ENCODE measurements around the gene ELMO1. TPM values are rescaled to one million over a fixed set of nuclear protein-coding genes. Genes with fewer than 3 reads are reported as not detected.
A peak's percentile ranks its signal among the peaks of the same experiment; 100 is the strongest.

ELMO1 gene
- total and polyA plus RNA-seq, 2 of the 13 experiments (the other 11 are each of a cell fraction or from before 2014, with no cell fraction given), result 0.11 to 0.17 TPM

DNA sequence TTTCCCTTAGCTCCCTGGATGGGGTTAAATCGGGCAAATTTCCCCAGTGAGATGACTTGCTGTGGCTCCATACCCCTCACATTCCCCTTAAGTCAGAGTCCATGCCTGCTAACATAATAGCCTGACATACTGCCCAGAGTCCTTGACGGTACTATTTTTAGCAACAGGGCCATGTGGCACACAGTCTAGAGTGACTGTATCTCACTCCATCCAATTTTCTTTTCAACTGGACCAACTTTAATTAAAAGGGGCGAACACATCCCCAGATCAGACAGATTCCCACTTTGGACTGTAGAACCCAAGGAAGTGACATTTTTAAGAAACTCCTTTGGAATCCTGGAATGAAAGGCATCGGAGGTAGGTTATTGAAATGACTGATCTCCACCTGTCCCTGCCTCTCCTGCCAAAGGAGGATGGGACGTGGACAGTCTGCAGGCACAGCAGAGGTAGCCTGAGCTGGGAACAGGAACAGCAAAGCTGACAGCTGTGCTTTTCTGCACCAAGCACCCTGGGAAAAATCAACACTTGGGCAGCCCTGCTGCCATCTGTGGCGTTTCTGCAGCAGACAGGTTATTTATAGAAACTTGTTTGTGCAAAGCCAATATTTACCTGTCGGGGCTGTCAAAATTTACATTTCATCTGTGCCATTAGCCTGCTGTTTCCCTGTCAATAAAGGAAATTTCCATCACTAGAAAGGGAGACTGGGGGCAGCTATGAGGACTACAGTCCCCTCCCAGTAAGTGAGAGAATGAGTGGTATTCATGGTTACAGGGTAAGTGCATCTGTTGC lies 502.9 kb downstream of the ELMO1 start (continued):
- TF ChIP-seq, protein P1, sequence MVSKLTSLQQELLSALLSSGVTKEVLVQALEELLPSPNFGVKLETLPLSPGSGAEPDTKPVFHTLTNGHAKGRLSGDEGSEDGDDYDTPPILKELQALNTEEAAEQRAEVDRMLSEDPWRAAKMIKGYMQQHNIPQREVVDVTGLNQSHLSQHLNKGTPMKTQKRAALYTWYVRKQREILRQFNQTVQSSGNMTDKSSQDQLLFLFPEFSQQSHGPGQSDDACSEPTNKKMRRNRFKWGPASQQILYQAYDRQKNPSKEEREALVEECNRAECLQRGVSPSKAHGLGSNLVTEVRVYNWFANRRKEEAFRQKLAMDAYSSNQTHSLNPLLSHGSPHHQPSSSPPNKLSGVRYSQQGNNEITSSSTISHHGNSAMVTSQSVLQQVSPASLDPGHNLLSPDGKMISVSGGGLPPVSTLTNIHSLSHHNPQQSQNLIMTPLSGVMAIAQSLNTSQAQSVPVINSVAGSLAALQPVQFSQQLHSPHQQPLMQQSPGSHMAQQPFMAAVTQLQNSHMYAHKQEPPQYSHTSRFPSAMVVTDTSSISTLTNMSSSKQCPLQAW (CRISPR knock-in tag; IDR thresholded peaks at IDR 0.05), result peak; percentile 89
- peak; percentile 84 for TF ChIP-seq HHEX (CRISPR knock-in tag; IDR thresholded peaks at IDR 0.05)
- TF ChIP-seq, protein P2, sequence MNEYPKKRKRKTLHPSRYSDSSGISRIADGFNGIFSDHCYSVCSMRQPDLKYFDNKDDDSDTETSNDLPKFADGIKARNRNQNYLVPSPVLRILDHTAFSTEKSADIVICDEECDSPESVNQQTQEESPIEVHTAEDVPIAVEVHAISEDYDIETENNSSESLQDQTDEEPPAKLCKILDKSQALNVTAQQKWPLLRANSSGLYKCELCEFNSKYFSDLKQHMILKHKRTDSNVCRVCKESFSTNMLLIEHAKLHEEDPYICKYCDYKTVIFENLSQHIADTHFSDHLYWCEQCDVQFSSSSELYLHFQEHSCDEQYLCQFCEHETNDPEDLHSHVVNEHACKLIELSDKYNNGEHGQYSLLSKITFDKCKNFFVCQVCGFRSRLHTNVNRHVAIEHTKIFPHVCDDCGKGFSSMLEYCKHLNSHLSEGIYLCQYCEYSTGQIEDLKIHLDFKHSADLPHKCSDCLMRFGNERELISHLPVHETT (CRISPR knock-in tag; conservative IDR thresholded peaks at IDR 0.05), result no peak
- TF ChIP-seq ZNF75D (CRISPR knock-in tag; IDR thresholded peaks at IDR 0.05; ENCODE audit: borderline replicate concordance), result no peak
- TF ChIP-seq GATAD1 (CRISPR knock-in tag; IDR thresholded peaks at IDR 0.05), result peak; percentile 55
- peak; percentile 89 for TF ChIP-seq MED1 (CRISPR knock-in tag; IDR thresholded peaks at IDR 0.05)
- no peak for TF ChIP-seq SMAD1 (CRISPR knock-in tag; IDR thresholded peaks at IDR 0.05; ENCODE audit: borderline replicate concordance, low read depth)
- TF ChIP-seq NFE2 (CRISPR knock-in tag; IDR thresholded peaks at IDR 0.05), result no peak
- peak; percentile 29; the same call in 1 of the 2 replicates for TF ChIP-seq ZKSCAN1 (IDR thresholded peaks at IDR 0.05; ENCODE audit: low read length)
- no peak for TF ChIP-seq HMGA1 (CRISPR knock-in tag; conservative IDR thresholded peaks at IDR 0.05)
- TF ChIP-seq ZBTB20 (CRISPR knock-in tag; IDR thresholded peaks at IDR 0.05; ENCODE audit: borderline replicate concordance, low read depth), result peak; percentile 75; the same call in 1 of the 2 replicates
- TF ChIP-seq CCAR2 (optimal IDR thresholded peaks at IDR 0.05; ENCODE audit: low read depth, low read length), result no peak
- TF ChIP-seq, protein P3, sequence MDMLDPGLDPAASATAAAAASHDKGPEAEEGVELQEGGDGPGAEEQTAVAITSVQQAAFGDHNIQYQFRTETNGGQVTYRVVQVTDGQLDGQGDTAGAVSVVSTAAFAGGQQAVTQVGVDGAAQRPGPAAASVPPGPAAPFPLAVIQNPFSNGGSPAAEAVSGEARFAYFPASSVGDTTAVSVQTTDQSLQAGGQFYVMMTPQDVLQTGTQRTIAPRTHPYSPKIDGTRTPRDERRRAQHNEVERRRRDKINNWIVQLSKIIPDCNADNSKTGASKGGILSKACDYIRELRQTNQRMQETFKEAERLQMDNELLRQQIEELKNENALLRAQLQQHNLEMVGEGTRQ (IDR thresholded peaks at IDR 0.05; ENCODE audit: low read depth, low read length), result no peak
- TF ChIP-seq, protein P3 (CRISPR knock-in tag; IDR thresholded peaks at IDR 0.05; ENCODE audit: borderline replicate concordance), result 0 out of 2 replicates have a peak, but pooled peaks have one; percentile 28
- peak; percentile 9; the same call in 1 of the 2 replicates for TF ChIP-seq ZNF12 (CRISPR knock-in tag; IDR thresholded peaks at IDR 0.05)
- TF ChIP-seq ARNTL (CRISPR knock-in tag; IDR thresholded peaks at IDR 0.05), result peak; percentile 56; the same call in 1 of the 2 replicates
- TF ChIP-seq ZNF224 (CRISPR knock-in tag; IDR thresholded peaks at IDR 0.05), result 0 out of 2 replicates have a peak, but pooled peaks have one; percentile 35
- peak; percentile 94 for TF ChIP-seq RXRB (CRISPR knock-in tag; IDR thresholded peaks at IDR 0.05; ENCODE audit: borderline replicate concordance)
- TF ChIP-seq, protein P4, sequence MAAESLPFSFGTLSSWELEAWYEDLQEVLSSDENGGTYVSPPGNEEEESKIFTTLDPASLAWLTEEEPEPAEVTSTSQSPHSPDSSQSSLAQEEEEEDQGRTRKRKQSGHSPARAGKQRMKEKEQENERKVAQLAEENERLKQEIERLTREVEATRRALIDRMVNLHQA (CRISPR knock-in tag; IDR thresholded peaks at IDR 0.05), result no peak
- no peak for TF ChIP-seq RARG (CRISPR knock-in tag; IDR thresholded peaks at IDR 0.05; ENCODE audit: low read depth)
- TF ChIP-seq MLLT10 (CRISPR knock-in tag; IDR thresholded peaks at IDR 0.05), result no peak
- TF ChIP-seq RCOR2 (CRISPR knock-in tag; IDR thresholded peaks at IDR 0.05), result peak; percentile 57; the same call in 1 of the 2 replicates
- no peak for TF ChIP-seq ZNF724P (CRISPR knock-in tag; IDR thresholded peaks at IDR 0.05; ENCODE audit: borderline replicate concordance)
- peak; percentile 79; the same call in 1 of the 2 replicates for TF ChIP-seq ZNF792 (CRISPR knock-in tag; IDR thresholded peaks at IDR 0.05)

All from HepG2 (cell line).